Measurements from ENCODE around the gene CCDC83. TPM values are rescaled to one million over a fixed set of nuclear protein-coding genes. Genes with fewer than 3 reads are reported as not detected.

CCDC83 gene
- total RNA-seq, 4 donors from 2014 or later, result not detected

DNA sequence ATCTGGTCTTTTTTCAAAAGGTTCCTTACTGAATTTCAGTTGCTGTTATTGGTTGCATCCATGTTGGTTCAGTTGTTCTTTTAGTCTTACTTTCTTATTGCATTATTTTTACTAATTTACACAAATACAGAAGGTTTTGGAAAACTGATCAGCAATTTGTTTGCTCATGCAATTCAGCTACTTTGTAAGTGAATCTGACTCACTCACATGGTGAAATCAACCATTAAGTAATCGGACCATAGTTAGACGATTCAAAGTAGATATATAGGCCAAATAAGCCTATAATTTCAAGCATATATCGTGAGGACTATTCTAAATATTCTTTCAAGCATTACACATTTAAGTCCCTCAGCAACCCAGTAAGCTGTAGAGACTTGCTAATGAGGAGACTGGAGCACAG, 41.7 kb downstream of the CCDC83 start:
- TF ChIP-seq, protein P1, sequence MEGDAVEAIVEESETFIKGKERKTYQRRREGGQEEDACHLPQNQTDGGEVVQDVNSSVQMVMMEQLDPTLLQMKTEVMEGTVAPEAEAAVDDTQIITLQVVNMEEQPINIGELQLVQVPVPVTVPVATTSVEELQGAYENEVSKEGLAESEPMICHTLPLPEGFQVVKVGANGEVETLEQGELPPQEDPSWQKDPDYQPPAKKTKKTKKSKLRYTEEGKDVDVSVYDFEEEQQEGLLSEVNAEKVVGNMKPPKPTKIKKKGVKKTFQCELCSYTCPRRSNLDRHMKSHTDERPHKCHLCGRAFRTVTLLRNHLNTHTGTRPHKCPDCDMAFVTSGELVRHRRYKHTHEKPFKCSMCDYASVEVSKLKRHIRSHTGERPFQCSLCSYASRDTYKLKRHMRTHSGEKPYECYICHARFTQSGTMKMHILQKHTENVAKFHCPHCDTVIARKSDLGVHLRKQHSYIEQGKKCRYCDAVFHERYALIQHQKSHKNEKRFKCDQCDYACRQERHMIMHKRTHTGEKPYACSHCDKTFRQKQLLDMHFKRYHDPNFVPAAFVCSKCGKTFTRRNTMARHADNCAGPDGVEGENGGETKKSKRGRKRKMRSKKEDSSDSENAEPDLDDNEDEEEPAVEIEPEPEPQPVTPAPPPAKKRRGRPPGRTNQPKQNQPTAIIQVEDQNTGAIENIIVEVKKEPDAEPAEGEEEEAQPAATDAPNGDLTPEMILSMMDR (IDR thresholded peaks at IDR 0.05), result no peak
- no peak for TF ChIP-seq POLR2A (IDR thresholded peaks at IDR 0.05)
- 90% methylated on average over 3 of the region's 3 CpGs for WGBS, 2 donors
- intact Hi-C loops (cut with DNase I; ENCODE audit: low total_unique reads), result no loop called here
- no peak for DNase-seq (ENCODE audit: low spot score in 2 of 2)
- no peak overlapping the region for H3K4me3 ChIP-seq (ENCODE audit: low read depth, poor library complexity, severe bottlenecking)

DNA sequence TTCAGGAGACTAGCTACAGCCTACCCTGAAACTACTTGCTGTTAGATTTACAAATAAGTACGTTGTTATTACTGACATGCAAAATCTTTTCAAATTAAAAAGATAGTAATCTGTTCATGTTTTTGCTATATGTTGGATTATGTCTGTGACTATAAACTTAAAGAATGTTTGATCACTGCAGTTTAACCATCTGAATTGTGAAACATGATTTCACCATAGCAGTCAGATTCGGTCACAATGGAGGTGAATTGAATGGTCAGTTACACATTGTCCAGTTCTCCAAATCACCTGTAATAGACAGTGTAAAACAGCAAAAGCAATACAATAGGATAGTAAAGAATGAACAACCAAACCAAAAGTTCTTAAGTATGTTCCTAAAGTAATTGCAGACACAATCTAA, 43.3 kb downstream of the CCDC83 start:
- intact Hi-C loops (cut with DNase I; ENCODE audit: low total_unique reads), result no loop called here
- no peak for TF ChIP-seq POLR2A (IDR thresholded peaks at IDR 0.05)
- DNase-seq (ENCODE audit: low spot score in 2 of 2), result no peak
- whole genome bisulfite sequencing, 2 donors, result 58 to 65% methylated on average over 2 of the region's 2 CpGs
- no peak overlapping the region for H3K4me3 ChIP-seq (ENCODE audit: low read depth, poor library complexity, severe bottlenecking)

DNA sequence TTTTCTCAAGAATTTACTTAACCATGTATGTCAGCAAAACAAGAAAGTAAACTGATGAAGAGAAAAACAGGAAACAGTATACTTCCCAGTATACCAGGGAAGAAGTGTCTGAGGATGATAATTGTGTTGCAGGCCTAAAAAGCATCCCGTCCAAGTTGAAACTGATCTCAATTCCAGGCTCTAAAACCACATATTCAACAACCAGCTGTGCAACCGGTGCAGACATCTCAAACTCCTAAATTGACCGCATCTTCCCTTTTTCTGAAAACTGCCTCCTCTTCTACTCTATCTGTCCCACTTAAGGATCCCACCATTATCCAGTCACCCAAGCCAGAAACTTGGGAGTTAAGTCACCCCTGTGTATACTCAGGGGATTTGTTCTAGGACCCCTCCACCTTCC, 47.2 kb downstream of the CCDC83 start:
- WGBS, 2 donors, result 89 to 91% methylated on average over 3 of the region's 3 CpGs
- intact Hi-C loops (cut with DNase I; ENCODE audit: low total_unique reads), result no loop called here

DNA sequence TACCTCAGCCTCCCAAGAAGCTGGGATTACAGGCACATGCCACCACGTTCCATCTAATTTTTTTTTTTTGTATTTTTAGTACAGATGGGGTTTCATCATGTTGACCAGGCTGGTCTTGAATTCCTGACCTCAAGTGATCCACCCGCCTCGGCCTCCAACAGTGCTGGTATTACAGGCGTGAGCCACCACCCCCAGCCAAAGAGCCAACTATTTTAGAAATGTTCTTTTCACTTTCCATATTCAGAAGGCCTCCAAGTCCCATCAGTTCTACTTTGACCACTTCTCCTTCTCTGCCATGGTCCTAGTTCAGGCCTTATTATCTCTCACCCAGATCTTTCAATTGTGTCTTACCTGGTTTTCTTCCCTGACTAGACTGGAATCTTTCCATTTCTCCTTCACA, 48.2 kb downstream of the CCDC83 start:
- DNase-seq (ENCODE audit: low spot score in 2 of 2), result no peak
- 89 to 91% methylated on average over 4 of the region's 4 CpGs for WGBS, 2 donors
- intact Hi-C loops (cut with DNase I; ENCODE audit: low total_unique reads), result no loop called here
- TF ChIP-seq, protein P1 (IDR thresholded peaks at IDR 0.05), result no peak
- no peak for TF ChIP-seq POLR2A (IDR thresholded peaks at IDR 0.05)
- no peak overlapping the region for H3K4me3 ChIP-seq (ENCODE audit: low read depth, poor library complexity, severe bottlenecking)

More for the DNA sequence above, 47.2 kb downstream of the CCDC83 start:
- TF ChIP-seq POLR2A (IDR thresholded peaks at IDR 0.05), result no peak
- TF ChIP-seq, protein P1 (IDR thresholded peaks at IDR 0.05), result no peak
- no peak overlapping the region for H3K4me3 ChIP-seq (ENCODE audit: low read depth, poor library complexity, severe bottlenecking)
- DNase-seq (ENCODE audit: low spot score in 2 of 2), result no peak

DNA sequence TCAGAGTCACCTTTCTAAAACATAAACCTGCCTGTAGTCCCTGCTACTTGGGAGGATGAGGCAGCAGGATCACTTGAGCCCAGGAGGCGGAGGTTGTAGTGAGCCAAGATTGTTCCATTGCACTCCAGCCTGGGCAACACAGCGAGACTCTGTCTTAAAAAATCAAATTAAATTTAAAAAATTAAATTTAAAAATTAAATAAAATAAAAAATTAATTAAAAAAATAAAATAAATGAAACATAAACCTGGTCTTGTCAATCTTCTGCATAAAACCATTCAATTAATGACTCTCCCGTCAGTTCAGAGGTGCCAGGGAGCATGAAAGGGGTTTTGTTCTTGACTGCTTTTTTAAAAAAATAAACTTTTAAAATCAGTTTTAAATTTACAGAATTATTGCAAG, 48.6 kb downstream of the CCDC83 start:
- intact Hi-C loops (cut with DNase I; ENCODE audit: low total_unique reads), result no loop called here
- TF ChIP-seq, protein P1 (IDR thresholded peaks at IDR 0.05), result no peak
- TF ChIP-seq POLR2A (IDR thresholded peaks at IDR 0.05), result no peak
- no peak for DNase-seq (ENCODE audit: low spot score in 2 of 2)
- H3K4me3 ChIP-seq (ENCODE audit: low read depth, poor library complexity, severe bottlenecking), result no peak overlapping the region
- WGBS, 2 donors, result 96 to 99% methylated on average over 3 of the region's 3 CpGs

DNA sequence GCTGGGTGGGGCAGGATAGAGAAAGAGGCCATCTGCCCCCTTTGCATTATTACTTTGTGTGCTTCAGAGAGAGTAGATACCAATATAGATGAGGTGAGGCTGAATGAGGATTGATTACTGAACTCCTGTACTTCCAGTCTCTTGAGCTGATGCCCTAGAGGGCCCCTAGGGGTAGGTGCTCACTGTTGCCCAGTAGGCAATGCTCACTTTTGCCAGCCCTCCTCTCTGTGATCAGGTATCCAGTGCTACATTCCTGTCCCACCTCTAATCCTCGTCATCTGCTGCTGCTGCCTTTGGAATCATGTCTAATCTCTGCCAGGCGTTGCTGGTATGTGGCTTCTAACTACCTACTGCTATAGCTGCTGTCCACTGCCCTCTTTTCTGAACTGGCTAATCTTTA, 57.2 kb downstream of the CCDC83 start:
- WGBS, 2 donors, result 66 to 70% methylated on average over 2 of the region's 2 CpGs
- no peak overlapping the region for H3K4me3 ChIP-seq (ENCODE audit: low read depth, poor library complexity, severe bottlenecking)
- no peak for TF ChIP-seq POLR2A (IDR thresholded peaks at IDR 0.05)
- TF ChIP-seq, protein P1 (IDR thresholded peaks at IDR 0.05), result no peak
- DNase-seq (ENCODE audit: low spot score in 2 of 2), result no peak
- intact Hi-C loops (cut with DNase I; ENCODE audit: low total_unique reads), result no loop called here

All from lower leg skin (tissue), 4 donors.